Activated CD8-positive, alpha-beta memory T cell treated with anti-CD3 and anti-CD28 coated beads, Interleukin-2, amount 50 U/mL, for 1 hour (primary cell): ENCODE measurements around the gene KCNJ9.
"Not testable (repeated sequence)": the region's sequence is repeated elsewhere in the genome, so short reads cannot be mapped to it uniquely, and the experiment has no call there.

Source experiments
- DNase-seq: peaks from one replicate; pipeline ENCODE4 v3.0.0-alpha.2; 2020; ENCODE audit errors: extremely low read depth

KCNJ9 gene

DNA sequence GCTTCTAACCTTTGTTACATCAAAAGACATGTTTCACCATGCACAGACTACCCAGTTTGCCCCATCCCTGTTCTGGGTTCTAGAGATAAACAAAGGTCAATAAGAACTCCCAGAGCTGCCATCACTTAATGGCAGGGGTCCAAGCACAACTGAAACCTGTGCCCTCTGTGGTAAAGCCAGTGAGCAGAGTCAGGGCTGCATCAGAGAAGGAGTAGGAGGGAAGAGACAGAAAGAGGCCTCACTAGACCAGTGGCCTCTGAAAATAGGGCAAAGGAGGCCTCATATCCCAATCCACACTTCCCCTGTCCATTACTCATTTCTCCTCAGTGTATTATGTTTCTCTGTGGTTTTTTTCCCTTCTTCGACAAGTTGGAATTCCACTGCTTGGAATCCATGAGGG lies 44.4 kb downstream of the KCNJ9 start:
- no peak for DNase-seq

DNA sequence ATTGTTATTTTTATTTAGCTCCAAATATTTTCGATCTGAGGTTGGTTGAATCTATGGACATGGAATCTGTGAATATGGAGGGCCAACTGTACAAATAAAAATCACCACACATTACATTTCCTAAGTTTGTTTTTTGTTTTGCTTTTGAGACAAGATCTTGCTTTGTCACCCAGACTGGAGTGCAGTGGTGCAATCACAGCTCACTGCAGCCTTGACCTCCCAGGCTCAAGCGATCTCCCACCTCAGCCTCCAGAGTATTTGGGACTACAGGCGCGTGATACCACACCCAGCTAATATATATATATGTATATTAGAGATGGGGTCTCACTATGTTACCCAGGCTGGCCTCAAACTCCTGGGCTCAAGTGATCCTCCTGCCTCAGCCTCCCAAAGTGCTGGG lies 45.0 kb downstream of the KCNJ9 start:
- DNase-seq, result not testable (repeated sequence)

DNA sequence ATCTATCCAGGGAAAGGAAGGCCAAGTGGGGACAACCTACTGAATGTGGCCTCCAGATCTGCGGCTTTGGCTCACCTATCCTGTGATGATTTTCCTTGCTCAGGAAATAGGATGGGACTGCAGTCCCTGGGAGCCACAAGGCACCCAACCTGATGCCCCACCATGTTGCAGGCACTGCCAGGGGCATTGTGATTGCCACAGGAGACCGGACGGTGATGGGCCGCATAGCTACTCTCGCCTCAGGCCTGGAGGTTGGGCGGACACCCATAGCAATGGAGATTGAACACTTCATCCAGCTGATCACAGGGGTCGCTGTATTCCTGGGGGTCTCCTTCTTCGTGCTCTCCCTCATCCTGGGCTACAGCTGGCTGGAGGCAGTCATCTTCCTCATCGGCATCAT lies 46.0 kb downstream of the KCNJ9 start:
- no peak for DNase-seq

DNA sequence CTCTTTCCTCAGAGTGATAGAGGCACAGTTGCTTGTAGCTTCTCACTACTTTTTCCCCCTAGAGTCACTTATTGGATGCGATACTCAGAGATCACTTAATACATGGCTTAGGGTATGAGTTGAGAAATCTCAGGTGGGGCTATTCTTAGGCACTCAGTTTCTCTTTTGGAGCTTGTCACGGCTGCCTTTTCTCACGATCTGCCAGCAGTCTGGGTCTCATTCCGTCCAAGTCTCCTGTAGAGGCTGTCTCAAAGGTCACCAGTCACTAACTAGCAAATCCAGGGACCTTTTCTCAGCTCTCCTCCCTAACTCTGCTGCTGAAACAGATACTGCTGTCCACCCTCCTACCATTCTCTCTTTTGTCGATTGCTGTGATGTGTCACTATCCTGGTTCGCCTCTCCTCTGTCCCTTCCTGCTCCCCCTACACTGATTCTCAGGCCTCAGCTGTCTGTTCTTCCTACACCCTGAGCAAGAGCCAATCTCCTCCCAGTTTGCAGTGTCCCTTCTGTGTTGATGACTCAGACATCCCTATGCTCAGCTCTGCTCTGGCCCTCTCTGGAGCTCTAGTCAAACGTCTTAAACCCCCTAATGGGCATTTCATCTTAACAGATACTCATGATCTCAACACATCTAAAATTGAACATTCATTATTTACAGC lies 46.7 kb downstream of the KCNJ9 start:
- DNase-seq, result no peak

DNA sequence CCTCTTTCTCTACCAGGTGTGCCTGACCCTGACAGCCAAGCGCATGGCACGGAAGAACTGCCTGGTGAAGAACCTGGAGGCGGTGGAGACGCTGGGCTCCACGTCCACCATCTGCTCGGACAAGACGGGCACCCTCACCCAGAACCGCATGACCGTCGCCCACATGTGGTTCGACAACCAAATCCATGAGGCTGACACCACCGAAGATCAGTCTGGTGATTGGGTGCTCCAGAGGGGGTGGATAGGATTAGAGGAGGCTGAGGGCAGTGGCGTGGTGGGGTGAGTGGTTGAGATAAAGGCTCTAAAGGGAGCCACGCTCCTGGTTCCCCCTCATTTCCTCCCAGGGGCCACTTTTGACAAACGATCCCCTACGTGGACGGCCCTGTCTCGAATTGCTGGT lies 47.3 kb downstream of the KCNJ9 start:
- DNase-seq, result no peak

DNA sequence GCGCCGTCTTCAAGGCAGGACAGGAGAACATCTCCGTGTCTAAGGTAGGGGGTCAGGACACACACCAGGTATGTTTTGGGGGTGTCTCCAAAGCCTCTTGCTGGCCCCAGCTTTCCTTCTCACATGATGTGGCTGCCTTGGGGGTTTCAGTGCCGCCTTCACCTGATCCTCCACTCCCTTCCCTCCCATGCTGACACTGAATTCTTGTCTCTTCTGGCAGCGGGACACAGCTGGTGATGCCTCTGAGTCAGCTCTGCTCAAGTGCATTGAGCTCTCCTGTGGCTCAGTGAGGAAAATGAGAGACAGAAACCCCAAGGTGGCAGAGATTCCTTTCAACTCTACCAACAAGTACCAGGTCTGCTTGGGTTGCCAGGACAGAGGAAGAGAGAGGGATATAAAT lies 47.7 kb downstream of the KCNJ9 start:
- no peak for DNase-seq

DNA sequence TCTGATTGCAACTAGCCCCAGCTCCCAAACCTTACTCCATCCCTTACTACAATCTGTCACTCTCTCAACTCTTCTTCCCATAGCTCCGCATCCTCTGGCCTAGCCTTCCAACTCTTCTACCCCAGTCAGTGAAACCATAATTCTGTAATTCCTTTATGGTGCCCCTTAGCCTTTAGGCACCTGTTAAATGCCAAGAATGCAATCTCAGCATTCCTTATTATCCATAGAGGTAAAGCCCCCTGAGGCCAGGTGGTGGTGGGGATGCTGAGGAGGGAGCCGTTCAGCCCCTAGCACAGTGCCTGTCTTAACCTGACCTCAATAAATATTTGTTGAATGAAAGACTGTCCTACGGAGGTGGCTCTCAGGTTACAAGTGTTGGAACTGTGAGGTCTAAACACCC lies 48.2 kb downstream of the KCNJ9 start:
- DNase-seq, result no peak

DNA sequence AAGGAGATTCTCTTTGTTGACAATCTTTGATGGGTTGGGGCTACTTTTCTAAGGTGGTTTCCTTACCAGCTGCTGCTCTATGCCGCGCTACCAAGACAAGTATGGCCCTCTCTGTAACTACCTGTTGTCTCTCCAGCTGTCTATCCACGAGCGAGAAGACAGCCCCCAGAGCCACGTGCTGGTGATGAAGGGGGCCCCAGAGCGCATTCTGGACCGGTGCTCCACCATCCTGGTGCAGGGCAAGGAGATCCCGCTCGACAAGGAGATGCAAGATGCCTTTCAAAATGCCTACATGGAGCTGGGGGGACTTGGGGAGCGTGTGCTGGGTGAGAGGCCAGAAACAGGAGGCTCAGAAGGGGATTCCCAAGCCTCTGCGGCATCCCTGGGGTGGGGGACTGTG lies 48.6 kb downstream of the KCNJ9 start:
- DNase-seq, result no peak

DNA sequence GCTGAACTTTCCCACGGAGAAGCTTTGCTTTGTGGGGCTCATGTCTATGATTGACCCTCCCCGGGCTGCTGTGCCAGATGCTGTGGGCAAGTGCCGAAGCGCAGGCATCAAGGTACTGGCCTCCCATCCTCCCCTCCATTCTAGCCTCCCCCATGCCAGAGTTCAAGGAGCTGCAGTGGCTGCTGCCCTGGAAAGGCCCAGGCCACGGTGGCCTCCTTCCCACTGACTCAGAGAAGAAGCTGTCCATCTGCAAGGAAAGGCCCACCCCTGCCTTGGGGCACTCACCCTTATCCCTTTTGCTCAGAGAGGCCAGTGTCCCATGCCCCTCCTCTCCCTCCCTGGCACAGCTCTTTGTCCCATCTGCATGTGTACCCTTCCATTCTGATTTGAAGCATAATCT lies 49.1 kb downstream of the KCNJ9 start:
- no peak for DNase-seq

DNA sequence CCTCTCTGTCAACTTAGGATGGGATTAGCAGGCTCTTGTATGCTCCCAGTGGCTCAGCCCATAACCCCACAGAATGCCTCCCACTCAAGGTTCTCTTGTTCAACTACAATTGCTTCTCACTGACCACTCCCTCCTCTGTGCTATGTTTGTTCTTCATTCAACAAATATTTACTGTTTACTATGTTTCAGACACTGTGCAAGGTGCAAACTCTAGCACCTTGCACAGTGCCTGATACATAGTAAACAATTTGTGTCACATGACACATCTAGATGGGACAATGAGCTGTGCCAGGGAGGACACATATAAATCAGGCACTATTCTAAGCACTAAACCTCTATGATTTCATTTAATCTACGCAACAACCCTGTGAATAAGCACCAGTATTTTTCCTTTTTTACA lies 49.6 kb downstream of the KCNJ9 start:
- DNase-seq, result no peak

DNA sequence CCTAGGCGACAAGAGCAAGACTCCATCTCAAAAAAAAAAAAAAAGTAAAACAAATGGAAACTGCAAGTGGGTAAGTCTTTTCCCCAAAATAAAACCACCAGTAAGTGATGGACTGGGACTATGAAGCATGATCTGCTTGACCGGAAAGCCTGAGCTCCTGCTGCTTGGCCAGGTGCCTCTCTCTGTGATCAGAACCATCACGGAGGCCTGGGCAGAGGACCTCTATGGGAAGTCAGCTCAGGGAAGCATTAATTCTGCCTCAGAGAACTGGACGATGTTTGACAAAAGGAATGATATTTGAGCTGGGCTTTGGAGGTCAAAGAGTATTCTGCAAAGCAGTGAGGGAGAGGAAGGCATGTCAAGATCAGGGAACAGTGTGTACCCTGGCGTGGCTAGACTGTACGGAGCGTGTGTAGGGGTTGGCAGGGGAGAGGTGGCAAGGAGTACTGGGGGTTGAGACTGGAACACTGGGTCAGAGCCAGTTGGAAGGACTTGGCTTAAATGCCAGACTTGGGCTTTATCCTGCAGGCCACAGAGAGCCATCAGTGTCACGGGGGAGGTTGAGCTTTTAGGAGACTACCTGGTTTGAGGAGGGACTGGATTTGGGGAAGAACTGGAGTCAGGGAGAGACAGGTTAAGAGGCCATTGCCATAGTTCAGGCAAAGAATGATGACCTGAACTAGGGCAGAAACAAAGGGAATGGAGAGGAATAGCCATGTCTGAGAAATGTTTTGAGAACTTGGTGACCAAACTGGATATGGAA lies 50.6 kb downstream of the KCNJ9 start:
- DNase-seq, result no peak

DNA sequence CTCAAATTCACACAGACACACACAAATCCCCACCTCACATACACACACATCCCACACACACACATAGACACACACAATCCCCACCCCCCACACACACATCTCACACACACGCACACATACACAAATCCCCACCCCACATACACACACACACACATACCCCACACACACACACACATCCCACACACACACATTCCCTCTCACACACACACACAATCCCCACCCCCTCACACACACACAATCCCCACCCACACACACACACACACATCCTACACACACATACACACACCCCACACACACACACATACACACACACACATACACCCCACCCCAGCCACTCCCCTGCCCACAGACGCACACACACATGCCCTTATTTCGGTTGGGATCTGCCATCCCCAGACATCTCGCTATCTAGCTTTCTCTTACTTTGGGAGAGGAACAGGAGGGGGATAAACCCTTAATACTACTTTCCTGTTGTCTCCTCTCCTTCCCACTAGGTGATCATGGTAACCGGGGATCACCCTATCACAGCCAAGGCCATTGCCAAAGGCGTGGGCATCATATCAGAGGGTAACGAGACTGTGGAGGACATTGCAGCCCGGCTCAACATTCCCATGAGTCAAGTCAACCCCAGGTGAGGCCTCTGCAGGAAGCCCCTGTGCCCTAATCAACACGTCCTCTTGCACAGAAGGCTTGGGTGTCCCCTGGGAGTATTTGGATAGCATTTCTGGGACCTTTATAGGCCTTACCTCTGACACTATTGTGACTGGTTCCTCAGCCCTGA lies 52.8 kb downstream of the KCNJ9 start:
- DNase-seq, result no peak

DNA sequence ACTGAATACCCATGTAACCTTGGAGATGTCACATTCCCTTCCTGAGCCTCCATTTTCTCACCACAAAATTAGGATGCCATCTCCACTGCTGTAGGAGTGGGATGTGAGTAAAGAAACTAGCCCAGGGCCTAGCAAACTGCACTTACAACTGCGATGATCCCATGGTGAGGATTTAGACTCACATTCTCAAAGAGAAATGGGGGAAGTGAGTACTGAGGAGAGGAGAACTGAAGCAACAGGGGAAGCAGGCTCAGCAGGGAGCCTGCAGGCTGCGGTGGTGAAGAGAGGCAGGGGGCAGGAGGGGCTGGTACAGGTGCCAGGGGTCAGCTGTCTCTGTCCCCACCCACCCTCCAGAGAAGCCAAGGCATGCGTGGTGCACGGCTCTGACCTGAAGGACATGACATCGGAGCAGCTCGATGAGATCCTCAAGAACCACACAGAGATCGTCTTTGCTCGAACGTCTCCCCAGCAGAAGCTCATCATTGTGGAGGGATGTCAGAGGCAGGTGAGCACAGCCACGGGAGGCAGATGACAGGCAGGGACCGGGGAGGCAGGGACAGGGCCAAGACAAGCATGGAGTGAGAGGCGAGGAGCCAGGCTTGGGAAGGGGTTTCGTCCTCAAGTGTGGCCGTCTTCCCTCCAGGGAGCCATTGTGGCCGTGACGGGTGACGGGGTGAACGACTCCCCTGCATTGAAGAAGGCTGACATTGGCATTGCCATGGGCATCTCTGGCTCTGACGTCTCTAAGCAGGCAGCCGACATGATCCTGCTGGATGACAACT lies 53.6 kb downstream of the KCNJ9 start:
- DNase-seq, result no peak

DNA sequence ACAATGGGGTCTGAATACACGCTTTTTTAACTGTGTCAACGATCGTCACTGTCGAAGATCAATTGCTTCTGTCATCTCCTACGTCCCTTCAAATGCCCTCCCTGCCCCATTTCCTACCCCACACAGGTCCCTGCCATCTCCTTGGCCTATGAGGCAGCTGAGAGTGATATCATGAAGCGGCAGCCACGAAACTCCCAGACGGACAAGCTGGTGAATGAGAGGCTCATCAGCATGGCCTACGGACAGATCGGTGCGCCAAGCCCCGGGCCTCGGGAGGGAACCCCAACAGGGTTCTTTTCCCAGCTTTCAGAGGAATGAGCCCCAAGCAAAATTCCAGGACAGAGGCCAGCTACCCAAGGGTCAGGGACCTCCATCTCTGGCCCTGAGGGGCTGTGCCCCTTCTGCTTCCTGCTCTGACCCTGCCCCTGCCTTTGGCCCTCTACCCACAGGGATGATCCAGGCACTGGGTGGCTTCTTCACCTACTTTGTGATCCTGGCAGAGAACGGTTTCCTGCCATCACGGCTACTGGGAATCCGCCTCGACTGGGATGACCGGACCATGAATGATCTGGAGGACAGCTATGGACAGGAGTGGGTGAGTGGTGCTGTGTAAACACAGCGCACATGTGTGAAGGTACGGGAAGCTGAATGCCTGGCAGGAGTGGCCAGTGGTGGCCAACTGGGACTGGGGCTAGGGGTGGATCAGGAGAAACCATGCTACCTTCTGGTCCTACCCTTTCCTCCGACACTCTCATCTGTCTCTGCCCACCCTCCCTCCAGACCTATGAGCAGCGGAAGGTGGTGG lies 55.0 kb downstream of the KCNJ9 start:
- no peak for DNase-seq

DNA sequence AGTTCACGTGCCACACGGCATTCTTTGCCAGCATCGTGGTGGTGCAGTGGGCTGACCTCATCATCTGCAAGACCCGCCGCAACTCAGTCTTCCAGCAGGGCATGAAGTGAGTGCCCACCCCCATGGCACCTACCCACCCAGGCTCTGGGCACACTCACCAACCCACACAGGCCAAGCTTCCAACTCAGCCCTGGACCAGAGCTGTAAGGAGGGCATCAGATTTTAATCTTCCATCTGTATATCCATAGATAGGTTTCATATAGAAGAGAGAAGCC lies 55.5 kb downstream of the KCNJ9 start:
- no peak for DNase-seq

DNA sequence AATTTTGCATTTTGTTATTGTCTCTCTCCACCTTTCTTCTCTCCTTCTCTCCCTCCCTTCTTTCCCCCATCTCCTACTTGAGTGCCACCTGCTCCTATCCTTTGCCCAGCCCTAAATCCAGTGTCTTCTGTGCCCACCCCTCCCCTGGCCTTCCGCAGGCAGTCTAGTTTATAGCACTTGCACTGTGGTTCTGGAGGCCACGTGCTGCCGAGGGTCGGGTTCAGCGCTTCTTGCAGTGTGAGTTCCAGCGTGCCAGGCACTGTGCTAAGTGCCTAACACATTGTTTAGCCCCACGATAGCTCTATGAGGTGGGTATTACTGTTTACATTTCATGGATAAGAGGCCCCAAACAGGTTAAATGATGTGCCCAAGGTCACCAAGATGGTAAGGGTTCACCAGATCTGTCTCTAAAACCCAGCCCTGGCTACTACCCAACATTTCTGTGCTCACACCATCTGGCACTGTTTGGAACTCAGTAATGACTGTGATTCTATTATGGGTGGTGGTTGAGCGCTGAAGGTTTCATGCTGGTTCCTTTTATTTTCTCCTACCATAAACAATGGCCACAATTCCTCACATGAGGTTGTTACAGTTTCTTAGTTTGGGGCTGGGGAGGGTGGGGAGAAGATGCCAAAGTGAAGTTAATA lies 56.0 kb downstream of the KCNJ9 start:
- DNase-seq, result no peak

DNA sequence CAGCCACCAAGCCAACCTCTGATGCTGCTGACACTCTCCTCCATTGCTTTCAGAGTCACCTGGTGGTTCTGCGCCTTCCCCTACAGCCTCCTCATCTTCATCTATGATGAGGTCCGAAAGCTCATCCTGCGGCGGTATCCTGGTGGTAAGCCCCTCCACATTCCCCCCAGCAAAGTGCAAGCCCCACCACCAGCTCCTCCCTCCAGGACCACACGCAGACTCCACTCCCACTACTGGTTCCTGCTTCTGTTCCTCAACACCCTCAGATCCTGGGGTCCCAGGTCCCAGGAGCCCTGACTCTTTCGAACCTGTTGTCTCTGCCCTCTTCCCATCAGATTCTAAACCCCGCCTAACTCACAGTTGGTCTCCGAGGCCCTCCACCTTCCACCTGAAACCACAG lies 58.5 kb downstream of the KCNJ9 start:
- DNase-seq, result no peak
